ENCODE measurements around the gene OR10G7.

DNA sequence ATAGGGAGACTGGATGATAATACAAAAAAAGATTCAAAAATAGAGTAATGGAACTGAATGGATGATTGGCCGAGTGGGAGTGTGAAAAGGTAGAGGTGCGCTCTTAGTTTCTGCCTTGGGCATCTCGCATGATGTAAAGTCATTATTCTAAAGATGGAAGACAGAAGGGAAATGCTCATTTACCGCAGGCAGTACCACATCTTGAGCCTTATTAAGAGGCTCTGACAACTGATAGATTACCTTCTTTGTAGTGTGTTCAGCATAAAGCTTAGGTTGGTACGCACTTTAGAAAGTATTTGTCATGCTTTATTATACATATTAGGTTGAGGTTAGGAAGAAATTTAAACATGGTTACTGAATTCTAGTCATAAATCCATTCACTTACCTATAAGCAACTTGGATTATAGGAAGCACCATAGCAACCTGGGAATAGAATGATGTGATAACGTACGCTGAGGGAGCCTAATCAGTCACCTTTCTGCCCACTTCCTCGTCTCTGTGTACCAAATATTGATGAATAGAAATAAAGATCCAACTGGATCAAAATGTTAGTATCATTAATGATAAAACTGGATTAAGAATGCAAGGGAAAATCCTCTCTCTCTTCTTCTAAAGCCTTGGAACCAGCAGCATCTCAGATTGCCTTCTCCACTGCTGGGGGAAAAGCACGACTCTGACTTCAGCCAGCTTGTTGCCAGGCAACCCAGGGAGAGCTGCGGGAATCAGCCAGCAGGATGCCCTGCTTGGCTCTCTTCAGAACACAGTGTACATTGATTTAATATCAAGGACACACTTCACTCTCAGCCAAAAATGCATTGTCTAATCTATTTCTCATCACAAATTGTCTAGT is 45.1 kb upstream of the OR10G7 start:
- TF ChIP-seq CBX2 (IDR thresholded peaks at IDR 0.05; ENCODE audit: low read depth, low read length) (no peak), CBX2 (CRISPR knock-in tag; IDR thresholded peaks at IDR 0.05; ENCODE audit: low read depth) (no peak), ZNF274 (CRISPR knock-in tag; IDR thresholded peaks at IDR 0.05) (no peak), RBAK (CRISPR knock-in tag; IDR thresholded peaks at IDR 0.05) (no peak), KDM4B (CRISPR knock-in tag; IDR thresholded peaks at IDR 0.05) (no peak), FOXM1 (CRISPR knock-in tag; IDR thresholded peaks at IDR 0.05) (no peak), POLR2AphosphoS5 (IDR thresholded peaks at IDR 0.05; ENCODE audit: low read depth, low read length) (no peak), EZH2 (conservative IDR thresholded peaks at IDR 0.05; ENCODE audit: low read depth, low read length) (no peak)
- TF ChIP-seq, protein P1, sequence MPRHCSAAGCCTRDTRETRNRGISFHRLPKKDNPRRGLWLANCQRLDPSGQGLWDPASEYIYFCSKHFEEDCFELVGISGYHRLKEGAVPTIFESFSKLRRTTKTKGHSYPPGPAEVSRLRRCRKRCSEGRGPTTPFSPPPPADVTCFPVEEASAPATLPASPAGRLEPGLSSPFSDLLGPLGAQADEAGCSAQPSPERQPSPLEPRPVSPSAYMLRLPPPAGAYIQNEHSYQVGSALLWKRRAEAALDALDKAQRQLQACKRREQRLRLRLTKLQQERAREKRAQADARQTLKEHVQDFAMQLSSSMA (CRISPR knock-in tag; IDR thresholded peaks at IDR 0.05): no peak
- TF ChIP-seq, protein P2, sequence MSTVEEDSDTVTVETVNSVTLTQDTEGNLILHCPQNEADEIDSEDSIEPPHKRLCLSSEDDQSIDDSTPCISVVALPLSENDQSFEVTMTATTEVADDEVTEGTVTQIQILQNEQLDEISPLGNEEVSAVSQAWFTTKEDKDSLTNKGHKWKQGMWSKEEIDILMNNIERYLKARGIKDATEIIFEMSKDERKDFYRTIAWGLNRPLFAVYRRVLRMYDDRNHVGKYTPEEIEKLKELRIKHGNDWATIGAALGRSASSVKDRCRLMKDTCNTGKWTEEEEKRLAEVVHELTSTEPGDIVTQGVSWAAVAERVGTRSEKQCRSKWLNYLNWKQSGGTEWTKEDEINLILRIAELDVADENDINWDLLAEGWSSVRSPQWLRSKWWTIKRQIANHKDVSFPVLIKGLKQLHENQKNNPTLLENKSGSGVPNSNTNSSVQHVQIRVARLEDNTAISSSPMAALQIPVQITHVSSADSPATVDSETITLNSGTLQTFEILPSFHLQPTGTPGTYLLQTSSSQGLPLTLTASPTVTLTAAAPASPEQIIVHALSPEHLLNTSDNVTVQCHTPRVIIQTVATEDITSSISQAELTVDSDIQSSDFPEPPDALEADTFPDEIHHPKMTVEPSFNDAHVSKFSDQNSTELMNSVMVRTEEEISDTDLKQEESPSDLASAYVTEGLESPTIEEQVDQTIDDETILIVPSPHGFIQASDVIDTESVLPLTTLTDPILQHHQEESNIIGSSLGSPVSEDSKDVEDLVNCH (CRISPR knock-in tag; IDR thresholded peaks at IDR 0.05): no peak
- TF ChIP-seq, protein P3, sequence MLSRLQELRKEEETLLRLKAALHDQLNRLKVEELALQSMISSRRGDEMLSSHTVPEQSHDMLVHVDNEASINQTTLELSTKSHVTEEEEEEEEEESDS (CRISPR knock-in tag; IDR thresholded peaks at IDR 0.05; ENCODE audit: borderline replicate concordance): no peak
- TF ChIP-seq, protein P4, sequence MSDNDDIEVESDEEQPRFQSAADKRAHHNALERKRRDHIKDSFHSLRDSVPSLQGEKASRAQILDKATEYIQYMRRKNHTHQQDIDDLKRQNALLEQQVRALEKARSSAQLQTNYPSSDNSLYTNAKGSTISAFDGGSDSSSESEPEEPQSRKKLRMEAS (IDR thresholded peaks at IDR 0.05): no peak
- TF ChIP-seq, protein P5, sequence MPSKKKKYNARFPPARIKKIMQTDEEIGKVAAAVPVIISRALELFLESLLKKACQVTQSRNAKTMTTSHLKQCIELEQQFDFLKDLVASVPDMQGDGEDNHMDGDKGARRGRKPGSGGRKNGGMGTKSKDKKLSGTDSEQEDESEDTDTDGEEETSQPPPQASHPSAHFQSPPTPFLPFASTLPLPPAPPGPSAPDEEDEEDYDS (CRISPR knock-in tag; IDR thresholded peaks at IDR 0.05): no peak
- TF ChIP-seq, protein P6, sequence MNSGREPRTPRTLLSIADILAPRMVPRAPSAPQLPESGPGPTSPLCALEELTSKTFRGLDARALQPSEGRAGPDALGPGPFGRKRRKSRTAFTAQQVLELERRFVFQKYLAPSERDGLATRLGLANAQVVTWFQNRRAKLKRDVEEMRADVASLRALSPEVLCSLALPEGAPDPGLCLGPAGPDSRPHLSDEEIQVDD (CRISPR knock-in tag; IDR thresholded peaks at IDR 0.05; ENCODE audit: borderline replicate concordance): no peak
- TF ChIP-seq, protein P7, sequence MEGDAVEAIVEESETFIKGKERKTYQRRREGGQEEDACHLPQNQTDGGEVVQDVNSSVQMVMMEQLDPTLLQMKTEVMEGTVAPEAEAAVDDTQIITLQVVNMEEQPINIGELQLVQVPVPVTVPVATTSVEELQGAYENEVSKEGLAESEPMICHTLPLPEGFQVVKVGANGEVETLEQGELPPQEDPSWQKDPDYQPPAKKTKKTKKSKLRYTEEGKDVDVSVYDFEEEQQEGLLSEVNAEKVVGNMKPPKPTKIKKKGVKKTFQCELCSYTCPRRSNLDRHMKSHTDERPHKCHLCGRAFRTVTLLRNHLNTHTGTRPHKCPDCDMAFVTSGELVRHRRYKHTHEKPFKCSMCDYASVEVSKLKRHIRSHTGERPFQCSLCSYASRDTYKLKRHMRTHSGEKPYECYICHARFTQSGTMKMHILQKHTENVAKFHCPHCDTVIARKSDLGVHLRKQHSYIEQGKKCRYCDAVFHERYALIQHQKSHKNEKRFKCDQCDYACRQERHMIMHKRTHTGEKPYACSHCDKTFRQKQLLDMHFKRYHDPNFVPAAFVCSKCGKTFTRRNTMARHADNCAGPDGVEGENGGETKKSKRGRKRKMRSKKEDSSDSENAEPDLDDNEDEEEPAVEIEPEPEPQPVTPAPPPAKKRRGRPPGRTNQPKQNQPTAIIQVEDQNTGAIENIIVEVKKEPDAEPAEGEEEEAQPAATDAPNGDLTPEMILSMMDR (CRISPR knock-in tag; IDR thresholded peaks at IDR 0.05): no peak
